Vagina (tissue), 2 donors: ENCODE measurements around the gene LAT.

Experiments
- CTCF ChIP-seq, 3 experiments: fragments of 450-650 bp in 2 of 3; fragments of 200-600 bp in 1 of 3; sonication (generic) in 1 of 3; IDR thresholded peaks; one replicate each; pipeline ENCODE4 v1.5.1; 2017 to 2019; ENCODE audit warnings: antibody characterized with exemption in 3 of 3, mild to moderate bottlenecking in 2 of 3, moderate library complexity in 2 of 3
- POLR2A ChIP-seq, 2 donors: fragments of 450-650 bp; IDR thresholded peaks; one replicate each; pipeline ENCODE4 v1.6.1; 2017; ENCODE audit warnings: antibody characterized with exemption in 2 of 2, mild to moderate bottlenecking in 2 of 2, moderate library complexity in 2 of 2
- POLR2AphosphoS5 ChIP-seq, 2 donors: sonication (generic); formaldehyde crosslinking; IDR thresholded peaks; one replicate each; pipeline ENCODE4 v1.9.0; 2017; ENCODE audit warnings: antibody characterized with exemption in 2 of 2, mild to moderate bottlenecking in 2 of 2, low read depth in 1 of 2; ENCODE audit not compliant: insufficient read depth in 1 of 2

- no peak for TF ChIP-seq POLR2AphosphoS5 (IDR thresholded peaks at IDR 0.05; ENCODE audit: insufficient read depth in 1 of 2, low read depth in 1 of 2)
- TF ChIP-seq CTCF (IDR thresholded peaks at IDR 0.05), result no peak
- TF ChIP-seq POLR2A (IDR thresholded peaks at IDR 0.05), result no peak
These were observed 43.8 kb downstream of the LAT start for GRCh38 chr16:29028457-29029167.
